ENCODE measurements around the gene APBB1.
"Not testable (repeated sequence)": the region's sequence is repeated elsewhere in the genome, so short reads cannot be mapped to it uniquely, and the experiment has no call there.

The APBB1 gene

GRCh38 chr11:6415797-6416196 is 3.1 kb downstream of the APBB1 start:
- DNase-seq = no peak

- DNase-seq = peak in 1 of 5 donors; percentile 45
Observed at GRCh38 chr11:6414874-6415328, 4.0 kb downstream of the APBB1 start.

- peak in 4 of 5 donors; percentile 46 to 65 (median 55) for DNase-seq
Observed at GRCh38 chr11:6413791-6414201, 5.1 kb downstream of the APBB1 start.

GRCh38 chr11:6411594-6412031 is 7.3 kb downstream of the APBB1 start:
- no peak for DNase-seq

GRCh38 chr11:6410695-6411430 is 8.0 kb downstream of the APBB1 start:
- DNase-seq = no peak

- no peak for DNase-seq
Observed at GRCh38 chr11:6406370-6406769, 12.5 kb downstream of the APBB1 start.

- DNase-seq = no peak
Observed at GRCh38 chr11:6405846-6406245, 13.0 kb downstream of the APBB1 start.

GRCh38 chr11:6405052-6405667 is 13.7 kb downstream of the APBB1 start:
- DNase-seq = no peak

- peak in 1 of 5 donors; percentile 22 for DNase-seq
Observed at GRCh38 chr11:6404342-6405051, 14.4 kb downstream of the APBB1 start.

- no peak for DNase-seq
Observed at GRCh38 chr11:6403539-6403938, 15.4 kb downstream of the APBB1 start.

- peak; percentile 42 to 91 (median 63) for DNase-seq
Observed at GRCh38 chr11:6402561-6402981, 16.3 kb downstream of the APBB1 start.

GRCh38 chr11:6402061-6402470 is 16.8 kb downstream of the APBB1 start:
- DNase-seq = peak in 1 of 5 donors; percentile 47

GRCh38 chr11:6401464-6401863 is 17.4 kb downstream of the APBB1 start:
- DNase-seq = no peak

- DNase-seq = no peak
Observed at GRCh38 chr11:6400431-6401345, 18.2 kb downstream of the APBB1 start.

- no peak for DNase-seq
Observed at GRCh38 chr11:6397636-6398035, 21.3 kb downstream of the APBB1 start.

GRCh38 chr11:6397156-6397555 is 21.7 kb downstream of the APBB1 start:
- no peak for DNase-seq

GRCh38 chr11:6395470-6396060 is 23.3 kb downstream of the APBB1 start:
- no peak for DNase-seq

GRCh38 chr11:6393989-6394670 is 24.8 kb downstream of the APBB1 start:
- DNase-seq = no peak

- not testable (repeated sequence) for DNase-seq
Observed at GRCh38 chr11:6392251-6392650, 26.6 kb downstream of the APBB1 start.

- DNase-seq = no peak
Observed at GRCh38 chr11:6391537-6392134, 27.3 kb downstream of the APBB1 start.

All from T-helper 1 cell (primary cell).